GM23338 (cell line): ENCODE data around the gene TSC2. TPM values are rescaled to one million over a fixed set of nuclear protein-coding genes. Genes with fewer than 3 reads are reported as not detected.

Experiments
- ATAC-seq: fragments of 200-7000 bp; cut with Tn5 transposase; 3 replicates; pipeline ENCODE4 v1.9.1; 2020
- DNase-seq: peaks from one replicate; pipeline ENCODE4 v3.0.0-alpha.2; 2015; ENCODE audit warnings: low spot score
- H2AFZ ChIP-seq: fragments of 200-600 bp; sonication (generic); 2 replicates; pipeline ENCODE4 v1.8.0; 2016; ENCODE audit warnings: antibody characterized with exemption, mild to moderate bottlenecking, moderate library complexity
- H3F3A ChIP-seq: fragments of 200-600 bp; sonication (generic); replicated peaks from 2 replicates; pipeline ENCODE4 v1.8.0; 2017; ENCODE audit warnings: antibody characterized with exemption, mixed run types, low read depth
- H3K27ac ChIP-seq: fragments of 200-600 bp; sonication (generic); 2 replicates; pipeline ENCODE4 v1.6.1; 2016; ENCODE audit warnings: low read depth
- H3K27me3 ChIP-seq: fragments of 200-600 bp; sonication (generic); 2 replicates; pipeline ENCODE4 v1.8.0; 2016; ENCODE audit warnings: mild to moderate bottlenecking, mixed run types, moderate library complexity; ENCODE audit not compliant: insufficient read depth
- H3K36me3 ChIP-seq: fragments of 200-600 bp; sonication (generic); 2 replicates; pipeline ENCODE4 v1.8.0; 2016; ENCODE audit warnings: mild to moderate bottlenecking; ENCODE audit not compliant: insufficient read depth
- H3K4me1 ChIP-seq: fragments of 200-600 bp; sonication (generic); 2 replicates; pipeline ENCODE4 v1.8.0; 2016; ENCODE audit warnings: mild to moderate bottlenecking, moderate library complexity; ENCODE audit not compliant: insufficient read depth
- H3K4me2 ChIP-seq: fragments of 200-600 bp; sonication (generic); 2 replicates; pipeline ENCODE4 v1.7.1; 2017; ENCODE audit warnings: mixed run types
- H3K4me3 ChIP-seq: fragments of 200-600 bp; sonication (generic); 2 replicates; pipeline ENCODE4 v1.6.1; 2016; ENCODE audit warnings: mixed run types
- H3K79me2 ChIP-seq: fragments of 200-600 bp; sonication (generic); replicated peaks from 2 replicates; pipeline ENCODE4 v1.8.0; 2017; ENCODE audit warnings: mild to moderate bottlenecking; ENCODE audit not compliant: insufficient read depth
- H3K9me2 ChIP-seq: fragments of 200-600 bp; sonication (generic); 2 replicates; pipeline ENCODE4 v1.8.0; 2017; ENCODE audit not compliant: insufficient read depth
- H4K20me1 ChIP-seq: fragments of 200-600 bp; sonication (generic); replicated peaks from 2 replicates; pipeline ENCODE4 v1.8.0; 2017; ENCODE audit warnings: mild to moderate bottlenecking; ENCODE audit not compliant: insufficient read depth
- H3K27ac Mint-ChIP-seq: 2 replicates; pipeline ENCODE4 v1.8.0; 2020; ENCODE audit warnings: inconsistent platforms, mild to moderate bottlenecking, moderate library complexity, mixed read lengths
- H3K27me3 Mint-ChIP-seq: 3 replicates; pipeline ENCODE4 v1.8.0; 2022; ENCODE audit warnings: low read depth, mild to moderate bottlenecking, moderate library complexity, mixed read lengths, inconsistent platforms; ENCODE audit not compliant: insufficient read depth, poor library complexity
- H3K36me3 Mint-ChIP-seq: 3 replicates; pipeline ENCODE4 v1.8.0; 2021; ENCODE audit warnings: low read depth, mild to moderate bottlenecking, inconsistent platforms, moderate library complexity, mixed read lengths
- H3K4me1 Mint-ChIP-seq: 3 replicates; pipeline ENCODE4 v1.8.0; 2020; ENCODE audit warnings: mild to moderate bottlenecking, inconsistent platforms, mixed read lengths
- H3K4me3 Mint-ChIP-seq: 3 replicates; pipeline ENCODE4 v1.8.0; 2021; ENCODE audit warnings: moderate library complexity, mild to moderate bottlenecking, inconsistent platforms, mixed read lengths
- H3K9me3 Mint-ChIP-seq: 3 replicates; pipeline ENCODE4 v1.8.0; 2020; ENCODE audit warnings: moderate library complexity, mild to moderate bottlenecking, inconsistent platforms, mixed read lengths
- CREB1 ChIP-seq: fragments of 250-450 bp; sonication (Bioruptor Pico); IDR thresholded peaks from 2 replicates; pipeline ENCODE4 v1.5.0; 2020; ENCODE audit warnings: low read depth, mild to moderate bottlenecking, moderate library complexity
- EZH2phosphoT487 ChIP-seq: fragments of 200-600 bp; sonication (generic); IDR thresholded peaks from one replicate; pipeline ENCODE4 v1.8.1; 2018; ENCODE audit warnings: antibody characterized with exemption; ENCODE audit not compliant: unreplicated experiment
- JUNB ChIP-seq: IDR thresholded peaks from one replicate; pipeline ENCODE4 v1.6.1; 2016; ENCODE audit warnings: antibody characterized with exemption; ENCODE audit not compliant: unreplicated experiment
- NANOG ChIP-seq: IDR thresholded peaks from 2 replicates; pipeline ENCODE4 v1.6.1; 2016; ENCODE audit warnings: antibody characterized with exemption, borderline replicate concordance
- STAT1 ChIP-seq: IDR thresholded peaks from one replicate; pipeline ENCODE4 v1.6.1; 2016; ENCODE audit warnings: antibody characterized with exemption; ENCODE audit not compliant: unreplicated experiment
- ZNF114 ChIP-seq: fragments of 250-450 bp; sonication (Bioruptor Pico); IDR thresholded peaks from 2 replicates; pipeline ENCODE4 v1.5.0; 2020; ENCODE audit warnings: mild to moderate bottlenecking, moderate library complexity
- polyA plus RNA-seq: library from polyadenylated mRNA; unstranded; fragments of >200 nt; fragmentation: Nextera tagmentation; extraction: Ambion mirVana; gene quantifications from 2 replicates; pipeline ENCODE4 v1.2.1, GENCODE V29; 2016
- total RNA-seq: library from RNA; depleted of rRNA; stranded (reverse); fragments of >200 nt; shearing (Covaris generic); gene quantifications from 2 replicates; pipeline ENCODE4 v1.2.3, GENCODE V29; 2014
- TF ChIP-seq, protein P1 (sequence below), 2 experiments: fragments of 200-600 bp in 1 of 2; sonication (generic) in 1 of 2; conservative IDR thresholded peaks; 2 replicates each; pipeline versions ENCODE4 v1.5.1 to v1.6.1; 2016 to 2017; ENCODE audit warnings: antibody characterized with exemption in 2 of 2, low read depth in 2 of 2, mild to moderate bottlenecking in 2 of 2, moderate library complexity in 1 of 2
- TF ChIP-seq, protein P2 (sequence below): IDR thresholded peaks from 2 replicates; pipeline ENCODE4 v1.6.1; 2016; ENCODE audit warnings: antibody characterized with exemption
- TF ChIP-seq, protein P3 (sequence below): fragments of 250-450 bp; sonication (Bioruptor Pico); IDR thresholded peaks from 2 replicates; pipeline ENCODE4 v1.5.0; 2020; ENCODE audit warnings: mild to moderate bottlenecking, moderate library complexity

Gene TSC2
- total and polyA plus RNA-seq, 2 experiments from 2014 or later: 40.5 to 93.0 TPM

DNA sequence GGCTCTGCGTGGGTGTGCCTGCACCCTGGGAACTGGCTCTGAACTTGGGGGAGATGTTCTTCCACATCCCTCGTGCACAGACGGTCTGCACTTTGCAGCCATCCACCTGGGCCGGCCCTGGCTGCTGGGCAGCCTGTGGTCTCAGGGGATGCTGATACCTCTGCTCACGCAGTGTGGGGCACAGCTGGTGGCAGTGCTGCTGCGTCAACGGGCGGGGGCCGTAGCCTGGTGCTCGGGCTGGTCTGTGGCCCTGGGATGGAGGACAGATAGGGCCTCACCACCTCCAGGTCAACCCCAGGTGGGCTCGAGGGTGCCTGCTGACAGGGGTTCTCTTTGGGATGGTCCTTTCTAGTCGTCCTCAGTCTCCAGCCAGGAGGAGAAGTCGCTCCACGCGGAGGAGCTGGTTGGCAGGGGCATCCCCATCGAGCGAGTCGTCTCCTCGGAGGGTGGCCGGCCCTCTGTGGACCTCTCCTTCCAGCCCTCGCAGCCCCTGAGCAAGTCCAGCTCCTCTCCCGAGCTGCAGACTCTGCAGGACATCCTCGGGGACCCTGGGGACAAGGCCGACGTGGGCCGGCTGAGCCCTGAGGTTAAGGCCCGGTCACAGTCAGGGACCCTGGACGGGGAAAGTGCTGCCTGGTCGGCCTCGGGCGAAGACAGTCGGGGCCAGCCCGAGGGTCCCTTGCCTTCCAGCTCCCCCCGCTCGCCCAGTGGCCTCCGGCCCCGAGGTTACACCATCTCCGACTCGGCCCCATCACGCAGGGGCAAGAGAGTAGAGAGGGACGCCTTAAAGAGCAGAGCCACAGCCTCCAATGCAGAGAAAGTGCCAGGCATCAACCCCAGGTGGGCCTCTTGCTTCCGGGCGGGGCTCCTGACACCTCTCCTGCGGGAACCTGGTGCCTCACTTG is 36.3 kb downstream of the TSC2 start:
- Mint-ChIP-seq H3K36me3 (peaks cover 7% of the 10 kb centered on the region; the same call in 2 of the 3 replicates), H3K4me3 (no peak overlapping the region), H3K27me3 (peaks cover 5% of the 10 kb centered on the region), H3K9me3 (no peaks in the 10 kb centered on the region), H3K27ac (no peak overlapping the region), H3K4me1 (no peaks in the 10 kb centered on the region)
- H3K4me2 ChIP-seq: no peak overlapping the region
- TF ChIP-seq JUNB (no peak), ZNF114 (CRISPR knock-in tag) (no peak), CREB1 (CRISPR knock-in tag) (no peak), EZH2phosphoT487 (no peak), STAT1 (no peak), NANOG (no peak)
- TF ChIP-seq, protein P1, sequence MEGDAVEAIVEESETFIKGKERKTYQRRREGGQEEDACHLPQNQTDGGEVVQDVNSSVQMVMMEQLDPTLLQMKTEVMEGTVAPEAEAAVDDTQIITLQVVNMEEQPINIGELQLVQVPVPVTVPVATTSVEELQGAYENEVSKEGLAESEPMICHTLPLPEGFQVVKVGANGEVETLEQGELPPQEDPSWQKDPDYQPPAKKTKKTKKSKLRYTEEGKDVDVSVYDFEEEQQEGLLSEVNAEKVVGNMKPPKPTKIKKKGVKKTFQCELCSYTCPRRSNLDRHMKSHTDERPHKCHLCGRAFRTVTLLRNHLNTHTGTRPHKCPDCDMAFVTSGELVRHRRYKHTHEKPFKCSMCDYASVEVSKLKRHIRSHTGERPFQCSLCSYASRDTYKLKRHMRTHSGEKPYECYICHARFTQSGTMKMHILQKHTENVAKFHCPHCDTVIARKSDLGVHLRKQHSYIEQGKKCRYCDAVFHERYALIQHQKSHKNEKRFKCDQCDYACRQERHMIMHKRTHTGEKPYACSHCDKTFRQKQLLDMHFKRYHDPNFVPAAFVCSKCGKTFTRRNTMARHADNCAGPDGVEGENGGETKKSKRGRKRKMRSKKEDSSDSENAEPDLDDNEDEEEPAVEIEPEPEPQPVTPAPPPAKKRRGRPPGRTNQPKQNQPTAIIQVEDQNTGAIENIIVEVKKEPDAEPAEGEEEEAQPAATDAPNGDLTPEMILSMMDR (conservative IDR thresholded peaks at IDR 0.05; ENCODE audit: low read depth in 2 of 2): no peak
- TF ChIP-seq, protein P2, sequence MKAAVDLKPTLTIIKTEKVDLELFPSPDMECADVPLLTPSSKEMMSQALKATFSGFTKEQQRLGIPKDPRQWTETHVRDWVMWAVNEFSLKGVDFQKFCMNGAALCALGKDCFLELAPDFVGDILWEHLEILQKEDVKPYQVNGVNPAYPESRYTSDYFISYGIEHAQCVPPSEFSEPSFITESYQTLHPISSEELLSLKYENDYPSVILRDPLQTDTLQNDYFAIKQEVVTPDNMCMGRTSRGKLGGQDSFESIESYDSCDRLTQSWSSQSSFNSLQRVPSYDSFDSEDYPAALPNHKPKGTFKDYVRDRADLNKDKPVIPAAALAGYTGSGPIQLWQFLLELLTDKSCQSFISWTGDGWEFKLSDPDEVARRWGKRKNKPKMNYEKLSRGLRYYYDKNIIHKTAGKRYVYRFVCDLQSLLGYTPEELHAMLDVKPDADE: no peak
- TF ChIP-seq, protein P3, sequence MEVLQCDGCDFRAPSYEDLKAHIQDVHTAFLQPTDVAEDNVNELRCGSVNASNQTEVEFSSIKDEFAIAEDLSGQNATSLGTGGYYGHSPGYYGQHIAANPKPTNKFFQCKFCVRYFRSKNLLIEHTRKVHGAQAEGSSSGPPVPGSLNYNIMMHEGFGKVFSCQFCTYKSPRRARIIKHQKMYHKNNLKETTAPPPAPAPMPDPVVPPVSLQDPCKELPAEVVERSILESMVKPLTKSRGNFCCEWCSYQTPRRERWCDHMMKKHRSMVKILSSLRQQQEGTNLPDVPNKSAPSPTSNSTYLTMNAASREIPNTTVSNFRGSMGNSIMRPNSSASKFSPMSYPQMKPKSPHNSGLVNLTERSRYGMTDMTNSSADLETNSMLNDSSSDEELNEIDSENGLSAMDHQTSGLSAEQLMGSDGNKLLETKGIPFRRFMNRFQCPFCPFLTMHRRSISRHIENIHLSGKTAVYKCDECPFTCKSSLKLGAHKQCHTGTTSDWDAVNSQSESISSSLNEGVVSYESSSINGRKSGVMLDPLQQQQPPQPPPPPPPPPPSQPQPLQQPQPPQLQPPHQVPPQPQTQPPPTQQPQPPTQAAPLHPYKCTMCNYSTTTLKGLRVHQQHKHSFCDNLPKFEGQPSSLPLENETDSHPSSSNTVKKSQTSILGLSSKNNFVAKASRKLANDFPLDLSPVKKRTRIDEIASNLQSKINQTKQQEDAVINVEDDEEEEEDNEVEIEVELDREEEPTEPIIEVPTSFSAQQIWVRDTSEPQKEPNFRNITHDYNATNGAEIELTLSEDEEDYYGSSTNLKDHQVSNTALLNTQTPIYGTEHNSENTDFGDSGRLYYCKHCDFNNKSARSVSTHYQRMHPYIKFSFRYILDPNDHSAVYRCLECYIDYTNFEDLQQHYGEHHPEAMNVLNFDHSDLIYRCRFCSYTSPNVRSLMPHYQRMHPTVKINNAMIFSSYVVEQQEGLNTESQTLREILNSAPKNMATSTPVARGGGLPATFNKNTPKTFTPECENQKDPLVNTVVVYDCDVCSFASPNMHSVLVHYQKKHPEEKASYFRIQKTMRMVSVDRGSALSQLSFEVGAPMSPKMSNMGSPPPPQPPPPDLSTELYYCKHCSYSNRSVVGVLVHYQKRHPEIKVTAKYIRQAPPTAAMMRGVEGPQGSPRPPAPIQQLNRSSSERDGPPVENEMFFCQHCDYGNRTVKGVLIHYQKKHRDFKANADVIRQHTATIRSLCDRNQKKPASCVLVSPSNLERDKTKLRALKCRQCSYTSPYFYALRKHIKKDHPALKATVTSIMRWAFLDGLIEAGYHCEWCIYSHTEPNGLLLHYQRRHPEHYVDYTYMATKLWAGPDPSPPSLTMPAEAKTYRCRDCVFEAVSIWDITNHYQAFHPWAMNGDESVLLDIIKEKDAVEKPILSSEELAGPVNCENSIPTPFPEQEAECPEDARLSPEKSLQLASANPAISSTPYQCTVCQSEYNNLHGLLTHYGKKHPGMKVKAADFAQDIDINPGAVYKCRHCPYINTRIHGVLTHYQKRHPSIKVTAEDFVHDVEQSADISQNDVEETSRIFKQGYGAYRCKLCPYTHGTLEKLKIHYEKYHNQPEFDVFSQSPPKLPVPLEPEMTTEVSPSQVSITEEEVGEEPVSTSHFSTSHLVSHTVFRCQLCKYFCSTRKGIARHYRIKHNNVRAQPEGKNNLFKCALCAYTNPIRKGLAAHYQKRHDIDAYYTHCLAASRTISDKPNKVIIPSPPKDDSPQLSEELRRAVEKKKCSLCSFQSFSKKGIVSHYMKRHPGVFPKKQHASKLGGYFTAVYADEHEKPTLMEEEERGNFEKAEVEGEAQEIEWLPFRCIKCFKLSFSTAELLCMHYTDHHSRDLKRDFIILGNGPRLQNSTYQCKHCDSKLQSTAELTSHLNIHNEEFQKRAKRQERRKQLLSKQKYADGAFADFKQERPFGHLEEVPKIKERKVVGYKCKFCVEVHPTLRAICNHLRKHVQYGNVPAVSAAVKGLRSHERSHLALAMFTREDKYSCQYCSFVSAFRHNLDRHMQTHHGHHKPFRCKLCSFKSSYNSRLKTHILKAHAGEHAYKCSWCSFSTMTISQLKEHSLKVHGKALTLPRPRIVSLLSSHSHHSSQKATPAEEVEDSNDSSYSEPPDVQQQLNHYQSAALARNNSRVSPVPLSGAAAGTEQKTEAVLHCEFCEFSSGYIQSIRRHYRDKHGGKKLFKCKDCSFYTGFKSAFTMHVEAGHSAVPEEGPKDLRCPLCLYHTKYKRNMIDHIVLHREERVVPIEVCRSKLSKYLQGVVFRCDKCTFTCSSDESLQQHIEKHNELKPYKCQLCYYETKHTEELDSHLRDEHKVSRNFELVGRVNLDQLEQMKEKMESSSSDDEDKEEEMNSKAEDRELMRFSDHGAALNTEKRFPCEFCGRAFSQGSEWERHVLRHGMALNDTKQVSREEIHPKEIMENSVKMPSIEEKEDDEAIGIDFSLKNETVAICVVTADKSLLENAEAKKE (CRISPR knock-in tag): no peak
- H3K4me1 ChIP-seq: no peaks in the 10 kb centered on the region
- H3K36me3 ChIP-seq: no peaks in the 10 kb centered on the region
- DNase-seq (no peak), ATAC-seq (no peak)
- no peak overlapping the region for H3K27ac ChIP-seq
- H3K4me3 ChIP-seq: no peak overlapping the region
- H3F3A ChIP-seq: no peaks in the 10 kb centered on the region
- H2AFZ ChIP-seq: no peak overlapping the region
- no peaks in the 10 kb centered on the region for H3K27me3 ChIP-seq
- no peaks in the 10 kb centered on the region for H4K20me1 ChIP-seq
- H3K9me2 ChIP-seq: no peaks in the 10 kb centered on the region
- H3K79me2 ChIP-seq: no peaks in the 10 kb centered on the region
